ENCODE results near the gene PCDHA5.
A peak's percentile ranks its signal among the peaks of the same experiment; 100 is the strongest.
"Not testable (repeated sequence)": the region's sequence is repeated elsewhere in the genome, so short reads cannot be mapped to it uniquely, and the experiment has no call there.

Gene PCDHA5

GRCh38 chr5:140821375-140822280, at the start of gene PCDHA5:
Gene PCDHA5, plus strand, starts transcription at chr5:140821613.
- DNase-seq (ENCODE audit: low read depth in 2 of 2): peak; percentile 10 to 42

- DNase-seq (ENCODE audit: low read depth in 2 of 2): no peak
Measured at GRCh38 chr5:140780512-140780911, 40.9 kb upstream of the PCDHA5 start.

GRCh38 chr5:140785905-140786686, 35.3 kb upstream of the PCDHA5 start, which contains the start of gene PCDHA1:
Gene PCDHA1, plus strand, starts transcription at chr5:140786140.
- no peak for DNase-seq (ENCODE audit: low read depth in 2 of 2)

- not testable (repeated sequence) for DNase-seq (ENCODE audit: low read depth in 2 of 2)
Measured at GRCh38 chr5:140787422-140787821, 34.0 kb upstream of the PCDHA5 start.

- not testable (repeated sequence) for DNase-seq (ENCODE audit: low read depth in 2 of 2)
Measured at GRCh38 chr5:140787849-140788504, 33.4 kb upstream of the PCDHA5 start.

GRCh38 chr5:140791089-140791488, 30.3 kb upstream of the PCDHA5 start:
- no peak for DNase-seq (ENCODE audit: low read depth in 2 of 2)

GRCh38 chr5:140794595-140795258, 26.7 kb upstream of the PCDHA5 start, which contains the start of gene PCDHA2:
Gene PCDHA2, plus strand, starts transcription at chr5:140794852.
- no peak for DNase-seq (ENCODE audit: low read depth in 2 of 2)

GRCh38 chr5:140795259-140795641, 26.2 kb upstream of the PCDHA5 start:
- DNase-seq (ENCODE audit: low read depth in 2 of 2): no peak

GRCh38 chr5:140796072-140796717, 25.2 kb upstream of the PCDHA5 start:
- DNase-seq (ENCODE audit: low read depth in 2 of 2): not testable (repeated sequence)

- DNase-seq (ENCODE audit: low read depth in 2 of 2): no peak
Measured at GRCh38 chr5:140796718-140797095, 24.7 kb upstream of the PCDHA5 start.

GRCh38 chr5:140800816-140801493, 20.5 kb upstream of the PCDHA5 start, which contains the start of gene PCDHA3:
Gene PCDHA3, plus strand, starts transcription at chr5:140801057.
- no peak for DNase-seq (ENCODE audit: low read depth in 2 of 2)

- no peak for DNase-seq (ENCODE audit: low read depth in 2 of 2)
Measured at GRCh38 chr5:140801494-140801841, 19.9 kb upstream of the PCDHA5 start.

- DNase-seq (ENCODE audit: low read depth in 2 of 2): not testable (repeated sequence)
Measured at GRCh38 chr5:140802381-140802780, 19.0 kb upstream of the PCDHA5 start.

- no peak for DNase-seq (ENCODE audit: low read depth in 2 of 2)
Measured at GRCh38 chr5:140802781-140803271, 18.6 kb upstream of the PCDHA5 start.

- DNase-seq (ENCODE audit: low read depth in 2 of 2): peak; percentile 5 to 22
Measured at GRCh38 chr5:140806834-140807775, 14.3 kb upstream of the PCDHA5 start, which contains the start of gene PCDHA4. Gene PCDHA4, plus strand, starts transcription at chr5:140807068.

GRCh38 chr5:140808241-140808888, 13.0 kb upstream of the PCDHA5 start:
- not testable (repeated sequence) for DNase-seq (ENCODE audit: low read depth in 2 of 2)

- no peak for DNase-seq (ENCODE audit: low read depth in 2 of 2)
Measured at GRCh38 chr5:140808889-140809291, 12.5 kb upstream of the PCDHA5 start.

- no peak for DNase-seq (ENCODE audit: low read depth in 2 of 2)
Measured at GRCh38 chr5:140822281-140822629, 842 bp downstream of the PCDHA5 start.

GRCh38 chr5:140822969-140823368, 1.6 kb downstream of the PCDHA5 start:
- not testable (repeated sequence) for DNase-seq (ENCODE audit: low read depth in 2 of 2)
